Small intestine (tissue), 7 donors: Measurements from ENCODE around the gene TMA7B. TPM values are rescaled to one million over a fixed set of nuclear protein-coding genes. Genes with fewer than 3 reads are reported as not detected.

ENCODE experiments used
- DNase-seq, 2 donors: peaks; one replicate each; pipeline versions ENCODE4 v3.0.0 to v3.0.0-alpha.2; 2013
- FAIRE-seq: peaks from 2 replicates; lab custom pipeline; 2012; peaks lifted over from hg19 to GRCh38; lab: Jason Lieb, UNC
- H3K27ac ChIP-seq, 3 donors: one replicate each; pipeline ENCODE4 v1.5.1; 2013; ENCODE audit warnings: low read length in 2 of 3, mild to moderate bottlenecking in 2 of 3, control low read depth in 1 of 3, inconsistent platforms in 1 of 3, low read depth in 1 of 3, moderate library complexity in 1 of 3
- H3K27me3 ChIP-seq, 3 donors: one replicate each; pipeline ENCODE4 v1.6.1; 2013; ENCODE audit warnings: low read length in 3 of 3, inconsistent platforms in 1 of 3; ENCODE audit not compliant: control insufficient read depth in 3 of 3, insufficient read depth in 3 of 3
- H3K36me3 ChIP-seq, 3 donors: one replicate each; pipeline ENCODE4 v1.6.1; 2013; ENCODE audit warnings: low read length in 3 of 3, inconsistent platforms in 1 of 3, low read depth in 1 of 3, mild to moderate bottlenecking in 1 of 3, moderate library complexity in 1 of 3; ENCODE audit not compliant: control insufficient read depth in 3 of 3, insufficient read depth in 2 of 3
- H3K4me1 ChIP-seq, 3 donors: one replicate each; pipeline ENCODE4 v1.6.1; 2013; ENCODE audit warnings: low read length in 2 of 3, inconsistent platforms in 1 of 3, low read depth in 1 of 3, mild to moderate bottlenecking in 1 of 3, moderate library complexity in 1 of 3; ENCODE audit not compliant: control insufficient read depth in 3 of 3, insufficient read depth in 2 of 3
- H3K4me3 ChIP-seq, 3 donors: one replicate each; pipeline ENCODE4 v1.5.1; 2013; ENCODE audit warnings: low read length in 3 of 3, control low read depth in 1 of 3, inconsistent platforms in 1 of 3, low read depth in 1 of 3, mild to moderate bottlenecking in 1 of 3, moderate library complexity in 1 of 3
- H3K9me3 ChIP-seq, 2 donors: one replicate each; pipeline ENCODE4 v1.6.1; 2013; ENCODE audit warnings: low read depth in 1 of 2, low read length in 1 of 2; ENCODE audit not compliant: control insufficient read depth in 2 of 2, insufficient read depth in 1 of 2
- WGBS, 3 donors: extraction: QIAGEN DNeasy Blood & Tissue Kit; methylation state at CpG; one replicate each; pipeline ENCODE4 v1.1.7; 2013; 5-methylcytosine and 5-hydroxymethylcytosine counted together
- polyA plus RNA-seq, 4 donors: library from polyadenylated mRNA; stranded (reverse) in 3 of 4; unstranded in 1 of 4; fragments of 200-250 nt in 3 of 4; fragments of 120-200 nt in 1 of 4; gene quantifications; one replicate each; pipeline versions ENCODE4 v1.2.1 to v1.2.3, GENCODE V29; 2013
- donor health status: healthy with polysubstance abuse.
- donor health status: control.
- donor health status: control.
- donor health status: Bipolar disorder and iron deficiency.
- donor health status: healthy.

The TMA7B gene
- polyA plus RNA-seq, 4 donors: 0.04 to 0.54 (median 0.15) TPM; not detected in 1

- Histone ChIP-seq H3K4me3 (peak overlapping the region in 1 of 3 donors; percentile 9), H3K27ac (peak overlapping the region in 2 of 3 donors; percentile 39 to 66), H3K27me3 (peaks cover 0 to 2% (median 0%) of the 10 kb centered on the region in 3 donors), H3K9me3 (no peaks in the 10 kb centered on the region), H3K4me1 (no peaks in the 10 kb centered on the region), H3K36me3 (no peaks in the 10 kb centered on the region)
- WGBS, 3 donors: 43% methylated on average over 12 of the region's 12 CpGs
- FAIRE-seq (no peak), DNase-seq (no peak)
These were observed 42.3 kb upstream of the TMA7B start for GRCh38 chr22:39917776-39918495.

DNA sequence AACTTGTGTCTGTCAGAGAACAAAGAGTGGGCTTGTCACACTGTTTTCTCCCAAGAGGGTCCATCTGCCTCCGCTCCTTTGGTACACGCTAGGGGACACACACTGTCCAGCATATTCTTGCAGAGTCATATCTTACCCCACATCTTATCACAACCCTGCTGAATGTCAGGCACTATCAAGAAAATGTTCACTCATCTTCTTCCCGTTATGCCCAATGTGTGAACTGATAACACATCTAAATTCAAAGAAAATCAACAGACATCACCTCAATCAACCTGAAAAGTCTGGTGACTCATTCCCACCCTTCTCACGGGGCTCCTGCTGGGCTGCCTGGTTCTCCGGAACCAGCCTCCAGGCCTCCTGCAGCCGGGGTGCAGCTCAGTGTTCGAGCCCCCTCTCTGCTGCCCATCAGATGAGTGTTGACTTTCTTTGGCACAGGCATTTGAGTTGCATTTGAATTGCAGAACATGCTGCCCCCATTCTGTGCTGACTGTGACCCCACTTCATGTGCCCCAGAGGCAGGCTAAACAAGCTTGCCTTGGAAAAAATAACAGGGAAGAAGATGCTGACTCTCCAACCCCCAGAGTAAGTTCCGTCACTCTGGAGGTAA is 40.0 kb upstream of the TMA7B start:
- 65 to 72% (median 70%) methylated on average over 8 of the region's 8 CpGs for whole genome bisulfite sequencing, 3 donors

DNA sequence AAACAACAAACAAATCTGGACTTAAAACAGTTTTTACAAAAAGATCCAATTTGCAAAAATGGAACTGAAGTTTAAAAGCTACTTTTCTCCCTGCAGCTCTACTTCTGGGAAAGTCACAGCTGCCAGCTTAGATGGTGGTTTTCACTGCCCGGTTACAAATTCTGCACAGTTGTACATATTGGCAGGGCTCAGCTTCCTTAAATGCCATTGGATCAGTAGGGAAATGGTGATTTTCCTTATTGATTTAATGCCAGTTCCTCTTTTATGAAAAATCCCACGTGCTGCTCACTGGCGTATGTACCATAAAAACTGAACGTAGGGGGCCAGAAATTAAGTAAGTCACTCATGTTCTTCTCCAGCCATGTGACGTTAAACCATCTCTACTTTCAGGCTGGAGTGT is 36.5 kb upstream of the TMA7B start:
- WGBS, 3 donors: 56 to 74% (median 66%) methylated on average over 5 of the region's 5 CpGs
- FAIRE-seq (no peak), DNase-seq (no peak)

More for the DNA sequence above, 40.0 kb upstream of the TMA7B start:
- H3K36me3 ChIP-seq: no peaks in the 10 kb centered on the region
- no peaks in the 10 kb centered on the region for H3K9me3 ChIP-seq
- H3K4me3 ChIP-seq: no peak overlapping the region
- H3K4me1 ChIP-seq: peaks cover 0 to 2% (median 0%) of the 10 kb centered on the region in 3 donors
- FAIRE-seq: no peak
- H3K27ac ChIP-seq: peak overlapping the region in 2 of 3 donors; percentile 27 to 47
- DNase-seq: no peak
- H3K27me3 ChIP-seq: no peaks in the 10 kb centered on the region

DNA sequence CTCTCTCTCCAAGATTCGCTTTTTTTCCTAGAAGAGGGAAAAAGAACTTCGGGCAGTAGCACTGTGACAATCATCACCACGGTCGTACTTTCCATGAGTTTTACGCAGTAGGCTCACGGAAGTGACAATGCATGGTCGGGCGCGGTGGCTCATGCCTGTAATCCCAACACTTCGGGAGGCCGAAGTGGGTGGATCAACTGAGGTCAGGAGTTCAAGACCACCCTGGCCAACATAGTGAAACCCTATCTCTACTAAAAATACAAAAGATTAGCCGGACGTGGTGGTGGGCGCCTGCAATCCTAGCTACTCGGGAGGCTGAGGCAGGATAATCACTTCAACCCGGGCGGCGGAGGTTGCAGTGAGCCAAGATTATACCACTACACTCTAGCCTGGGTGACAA is 35.9 kb upstream of the TMA7B start:
- Histone ChIP-seq H3K9me3 (no peaks in the 10 kb centered on the region), H3K4me1 (peaks cover 0 to 39% (median 10%) of the 10 kb centered on the region in 3 donors), H3K4me3 (no peak overlapping the region), H3K27ac (no peak overlapping the region), H3K27me3 (no peaks in the 10 kb centered on the region), H3K36me3 (no peaks in the 10 kb centered on the region)
- no peak for DNase-seq
- 83 to 89% (median 86%) methylated on average over 18 of the region's 18 CpGs for WGBS, 3 donors
- no peak for FAIRE-seq

More for the DNA sequence above, 36.5 kb upstream of the TMA7B start:
- Histone ChIP-seq H3K27ac (no peak overlapping the region), H3K4me3 (no peak overlapping the region), H3K36me3 (no peaks in the 10 kb centered on the region), H3K27me3 (no peaks in the 10 kb centered on the region), H3K9me3 (no peaks in the 10 kb centered on the region), H3K4me1 (peaks cover 0 to 37% (median 9%) of the 10 kb centered on the region in 3 donors)

- DNase-seq (no peak), FAIRE-seq (no peak)
- H3K27ac ChIP-seq: no peak overlapping the region
- no peak overlapping the region for H3K4me3 ChIP-seq
- H3K9me3 ChIP-seq: no peaks in the 10 kb centered on the region
- WGBS, 3 donors: 82 to 100% (median 85%) methylated on average over 2 of the region's 2 CpGs
- H3K36me3 ChIP-seq: no peaks in the 10 kb centered on the region
- H3K4me1 ChIP-seq: peaks cover 0 to 42% (median 10%) of the 10 kb centered on the region in 3 donors
- H3K27me3 ChIP-seq: no peaks in the 10 kb centered on the region
These were observed 34.9 kb upstream of the TMA7B start for GRCh38 chr22:39925273-39925672.

- no peak for FAIRE-seq
- H3K4me1 ChIP-seq: peaks cover 0 to 42% (median 10%) of the 10 kb centered on the region in 3 donors
- H3K36me3 ChIP-seq: no peaks in the 10 kb centered on the region
- peak overlapping the region in 1 of 3 donors; percentile 30 for H3K4me3 ChIP-seq
- WGBS, 3 donors: 36 to 48% (median 40%) methylated on average over 8 of the region's 8 CpGs
- H3K27ac ChIP-seq: peak overlapping the region in 1 of 3 donors; percentile 21
- no peaks in the 10 kb centered on the region for H3K9me3 ChIP-seq
- DNase-seq: peak; percentile 54 to 76
- peaks cover 0 to 3% (median 0%) of the 10 kb centered on the region in 3 donors for H3K27me3 ChIP-seq
These were observed 34.1 kb upstream of the TMA7B start for GRCh38 chr22:39925909-39926679.

- peak overlapping the region in 1 of 3 donors; percentile 21 for H3K27ac ChIP-seq
- no peaks in the 10 kb centered on the region for H3K36me3 ChIP-seq
- WGBS, 3 donors: 32 to 53% (median 35%) methylated on average over 5 of the region's 5 CpGs
- peak overlapping the region in 1 of 3 donors; percentile 30 for H3K4me3 ChIP-seq
- FAIRE-seq: no peak
- DNase-seq: no peak
- H3K9me3 ChIP-seq: no peaks in the 10 kb centered on the region
- H3K4me1 ChIP-seq: peaks cover 0 to 42% (median 10%) of the 10 kb centered on the region in 3 donors
- H3K27me3 ChIP-seq: peaks cover 0 to 3% (median 0%) of the 10 kb centered on the region in 3 donors
These were observed 33.4 kb upstream of the TMA7B start for GRCh38 chr22:39926753-39927152.

GRCh38 chr22:39927544-39927943 is 32.7 kb upstream of the TMA7B start:
- FAIRE-seq (no peak), DNase-seq (peak in 1 of 2 donors; percentile 63)
- peak overlapping the region in 1 of 3 donors; percentile 30 for H3K4me3 ChIP-seq
- peaks cover 0 to 42% (median 10%) of the 10 kb centered on the region in 3 donors for H3K4me1 ChIP-seq
- H3K27me3 ChIP-seq: peaks cover 0 to 3% (median 0%) of the 10 kb centered on the region in 3 donors
- peak overlapping the region in 1 of 3 donors; percentile 24 for H3K27ac ChIP-seq
- H3K36me3 ChIP-seq: no peaks in the 10 kb centered on the region
- no peaks in the 10 kb centered on the region for H3K9me3 ChIP-seq
- WGBS, 3 donors: 15 to 31% (median 23%) methylated on average over 7 of the region's 7 CpGs
